ENCODE measurements around the gene LGR6.

Gene LGR6

GRCh38 chr1:202289009-202289408 is 95.4 kb downstream of the LGR6 start:
- Histone ChIP-seq H3K79me2 (ENCODE audit: insufficient read depth, low read depth) (no peaks in the 10 kb centered on the region), H3K4me1 (ENCODE audit: low read depth, poor library complexity, severe bottlenecking) (peaks cover 5% of the 10 kb centered on the region), H4K20me1 (ENCODE audit: insufficient read depth) (no peaks in the 10 kb centered on the region), H3K4me2 (no peak overlapping the region), H3K4me3 (IDR thresholded peaks at IDR 0.05; ENCODE audit: insufficient read depth, low read depth, low read length) (no peak overlapping the region), H3K9ac (no peak overlapping the region), H3K27ac (no peak overlapping the region), H3K36me3 (ENCODE audit: insufficient read depth) (no peaks in the 10 kb centered on the region), H2AFZ (ENCODE audit: low read depth) (no peak overlapping the region), H3K27me3 (ENCODE audit: insufficient read depth, low read depth) (no peaks in the 10 kb centered on the region)
- no peak for TF ChIP-seq CTCF (conservative IDR thresholded peaks at IDR 0.05; ENCODE audit: low read depth, low read length)

- no peaks in the 10 kb centered on the region for H3K4me1 ChIP-seq (ENCODE audit: low read depth, poor library complexity, severe bottlenecking)
- H4K20me1 ChIP-seq (ENCODE audit: insufficient read depth), result no peaks in the 10 kb centered on the region
- no peak overlapping the region for H3K27ac ChIP-seq
- TF ChIP-seq CTCF (conservative IDR thresholded peaks at IDR 0.05; ENCODE audit: low read depth, low read length), result no peak
- H3K36me3 ChIP-seq (ENCODE audit: insufficient read depth), result no peaks in the 10 kb centered on the region
- no peak overlapping the region for H2AFZ ChIP-seq (ENCODE audit: low read depth)
- no peak overlapping the region for H3K9ac ChIP-seq
- no peak overlapping the region for H3K4me2 ChIP-seq
- H3K79me2 ChIP-seq (ENCODE audit: insufficient read depth, low read depth), result no peaks in the 10 kb centered on the region
- no peaks in the 10 kb centered on the region for H3K27me3 ChIP-seq (ENCODE audit: insufficient read depth, low read depth)
- H3K4me3 ChIP-seq (IDR thresholded peaks at IDR 0.05; ENCODE audit: insufficient read depth, low read depth, low read length), result no peak overlapping the region
Observed at GRCh38 chr1:202291001-202291400, 97.4 kb downstream of the LGR6 start.

- no peak overlapping the region for H3K27ac ChIP-seq
- no peak overlapping the region for H3K4me3 ChIP-seq (IDR thresholded peaks at IDR 0.05; ENCODE audit: insufficient read depth, low read depth, low read length)
- H3K27me3 ChIP-seq (ENCODE audit: insufficient read depth, low read depth), result no peaks in the 10 kb centered on the region
- H3K4me1 ChIP-seq (ENCODE audit: low read depth, poor library complexity, severe bottlenecking), result no peaks in the 10 kb centered on the region
- H3K79me2 ChIP-seq (ENCODE audit: insufficient read depth, low read depth), result no peaks in the 10 kb centered on the region
- TF ChIP-seq CTCF (conservative IDR thresholded peaks at IDR 0.05; ENCODE audit: low read depth, low read length), result no peak
- no peak overlapping the region for H3K4me2 ChIP-seq
- H4K20me1 ChIP-seq (ENCODE audit: insufficient read depth), result no peaks in the 10 kb centered on the region
- H3K9ac ChIP-seq, result no peak overlapping the region
- no peak overlapping the region for H2AFZ ChIP-seq (ENCODE audit: low read depth)
- H3K36me3 ChIP-seq (ENCODE audit: insufficient read depth), result no peaks in the 10 kb centered on the region
Observed at GRCh38 chr1:202291961-202292712, 98.5 kb downstream of the LGR6 start.

- TF ChIP-seq CTCF (conservative IDR thresholded peaks at IDR 0.05; ENCODE audit: low read depth, low read length), result no peak
- H4K20me1 ChIP-seq (ENCODE audit: insufficient read depth), result no peaks in the 10 kb centered on the region
- H3K27me3 ChIP-seq (ENCODE audit: insufficient read depth, low read depth), result no peaks in the 10 kb centered on the region
Observed at GRCh38 chr1:202292773-202293172, 99.2 kb downstream of the LGR6 start.

More at GRCh38 chr1:202292773-202293172, 99.2 kb downstream of the LGR6 start:
- Histone ChIP-seq H3K9ac (no peak overlapping the region), H3K27ac (no peak overlapping the region), H3K4me3 (IDR thresholded peaks at IDR 0.05; ENCODE audit: insufficient read depth, low read depth, low read length) (no peak overlapping the region), H2AFZ (ENCODE audit: low read depth) (no peak overlapping the region), H3K79me2 (ENCODE audit: insufficient read depth, low read depth) (no peaks in the 10 kb centered on the region), H3K4me2 (no peak overlapping the region), H3K4me1 (ENCODE audit: low read depth, poor library complexity, severe bottlenecking) (no peaks in the 10 kb centered on the region), H3K36me3 (ENCODE audit: insufficient read depth) (no peaks in the 10 kb centered on the region)
